ENCODE data around the gene KPNA4.

DNA sequence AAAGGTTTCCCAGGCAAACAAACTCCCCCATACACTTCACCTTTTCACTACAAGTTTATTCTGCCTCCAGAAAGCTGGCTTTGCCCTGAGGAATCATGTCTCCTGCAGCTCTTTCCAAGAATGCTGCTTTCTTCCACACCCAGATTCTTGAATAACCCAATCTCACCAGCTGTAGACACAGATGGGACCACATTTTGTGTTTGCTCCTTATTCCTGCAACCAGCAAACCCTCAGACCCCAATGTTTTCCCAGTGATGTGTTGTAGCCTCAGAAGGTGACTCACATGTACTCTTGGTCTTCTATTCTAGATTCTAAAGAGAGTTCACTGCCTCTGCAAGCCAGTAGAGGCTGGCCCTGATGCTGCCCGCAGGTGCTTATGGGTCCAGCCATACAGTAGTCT, 92.2 kb downstream of the KPNA4 start:
- no peak for TF ChIP-seq ARNT (IDR thresholded peaks at IDR 0.05)
- TF ChIP-seq FOXA1 (IDR thresholded peaks at IDR 0.05), result no peak
- no peak for TF ChIP-seq FOXM1 (IDR thresholded peaks at IDR 0.05; ENCODE audit: borderline replicate concordance)
- TF ChIP-seq PKNOX1 (IDR thresholded peaks at IDR 0.05), result no peak
- no peak for TF ChIP-seq LEF1 (IDR thresholded peaks at IDR 0.05; ENCODE audit: borderline replicate concordance)
- no peak for TF ChIP-seq FOXK2 (IDR thresholded peaks at IDR 0.05)
